ENCODE results near the gene TECPR2.
"Not testable (repeated sequence)": the region's sequence is repeated elsewhere in the genome, so short reads cannot be mapped to it uniquely, and the experiment has no call there.

Gene TECPR2, protein sequence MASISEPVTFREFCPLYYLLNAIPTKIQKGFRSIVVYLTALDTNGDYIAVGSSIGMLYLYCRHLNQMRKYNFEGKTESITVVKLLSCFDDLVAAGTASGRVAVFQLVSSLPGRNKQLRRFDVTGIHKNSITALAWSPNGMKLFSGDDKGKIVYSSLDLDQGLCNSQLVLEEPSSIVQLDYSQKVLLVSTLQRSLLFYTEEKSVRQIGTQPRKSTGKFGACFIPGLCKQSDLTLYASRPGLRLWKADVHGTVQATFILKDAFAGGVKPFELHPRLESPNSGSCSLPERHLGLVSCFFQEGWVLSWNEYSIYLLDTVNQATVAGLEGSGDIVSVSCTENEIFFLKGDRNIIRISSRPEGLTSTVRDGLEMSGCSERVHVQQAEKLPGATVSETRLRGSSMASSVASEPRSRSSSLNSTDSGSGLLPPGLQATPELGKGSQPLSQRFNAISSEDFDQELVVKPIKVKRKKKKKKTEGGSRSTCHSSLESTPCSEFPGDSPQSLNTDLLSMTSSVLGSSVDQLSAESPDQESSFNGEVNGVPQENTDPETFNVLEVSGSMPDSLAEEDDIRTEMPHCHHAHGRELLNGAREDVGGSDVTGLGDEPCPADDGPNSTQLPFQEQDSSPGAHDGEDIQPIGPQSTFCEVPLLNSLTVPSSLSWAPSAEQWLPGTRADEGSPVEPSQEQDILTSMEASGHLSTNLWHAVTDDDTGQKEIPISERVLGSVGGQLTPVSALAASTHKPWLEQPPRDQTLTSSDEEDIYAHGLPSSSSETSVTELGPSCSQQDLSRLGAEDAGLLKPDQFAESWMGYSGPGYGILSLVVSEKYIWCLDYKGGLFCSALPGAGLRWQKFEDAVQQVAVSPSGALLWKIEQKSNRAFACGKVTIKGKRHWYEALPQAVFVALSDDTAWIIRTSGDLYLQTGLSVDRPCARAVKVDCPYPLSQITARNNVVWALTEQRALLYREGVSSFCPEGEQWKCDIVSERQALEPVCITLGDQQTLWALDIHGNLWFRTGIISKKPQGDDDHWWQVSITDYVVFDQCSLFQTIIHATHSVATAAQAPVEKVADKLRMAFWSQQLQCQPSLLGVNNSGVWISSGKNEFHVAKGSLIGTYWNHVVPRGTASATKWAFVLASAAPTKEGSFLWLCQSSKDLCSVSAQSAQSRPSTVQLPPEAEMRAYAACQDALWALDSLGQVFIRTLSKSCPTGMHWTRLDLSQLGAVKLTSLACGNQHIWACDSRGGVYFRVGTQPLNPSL (N-terminal part only)

DNA sequence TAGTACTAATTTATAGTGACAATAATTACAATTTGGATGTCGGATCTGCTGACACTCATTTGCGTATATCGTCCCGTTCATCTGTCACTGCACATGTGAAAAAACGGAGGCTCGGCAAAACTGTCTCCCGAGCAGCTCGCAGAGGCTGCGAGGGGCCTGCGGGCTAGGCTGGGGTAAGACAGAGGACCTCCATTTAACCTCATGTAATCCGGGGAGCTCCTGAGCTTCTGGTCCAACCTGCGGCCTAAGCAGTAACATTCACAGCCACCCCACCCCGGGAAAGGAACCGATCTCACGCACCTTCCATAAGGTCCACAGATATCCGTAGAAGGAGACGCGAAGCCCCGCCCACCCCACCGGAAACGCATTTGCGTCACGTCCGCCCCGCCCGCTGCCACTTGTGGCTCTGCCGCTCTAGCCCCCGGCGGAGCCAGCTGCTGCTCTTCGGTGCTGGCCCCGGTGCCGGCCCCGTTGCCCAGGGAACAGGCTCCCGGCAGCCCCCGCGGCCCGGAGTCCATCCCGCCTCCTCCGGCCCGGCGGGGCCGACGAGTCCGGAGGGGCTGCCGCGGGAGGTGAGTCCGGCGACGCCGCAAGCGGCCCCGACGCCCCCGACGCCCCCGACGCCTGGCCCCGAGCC is at the start of gene TECPR2, which contains the start of gene CINP:
TECPR2 (plus strand) TSS at position 397 of the 637 bp plus-strand sequence. CDS start 13,781 bp downstream, outside the sequence.
CINP (minus strand) TSS at position 346 of the 637 bp plus-strand sequence; CDS start at position 307, 39 bp downstream.
- DNase-seq (ENCODE audit: low read depth in 3 of 3): peak; percentile 94 to 97 (median 95)

DNA sequence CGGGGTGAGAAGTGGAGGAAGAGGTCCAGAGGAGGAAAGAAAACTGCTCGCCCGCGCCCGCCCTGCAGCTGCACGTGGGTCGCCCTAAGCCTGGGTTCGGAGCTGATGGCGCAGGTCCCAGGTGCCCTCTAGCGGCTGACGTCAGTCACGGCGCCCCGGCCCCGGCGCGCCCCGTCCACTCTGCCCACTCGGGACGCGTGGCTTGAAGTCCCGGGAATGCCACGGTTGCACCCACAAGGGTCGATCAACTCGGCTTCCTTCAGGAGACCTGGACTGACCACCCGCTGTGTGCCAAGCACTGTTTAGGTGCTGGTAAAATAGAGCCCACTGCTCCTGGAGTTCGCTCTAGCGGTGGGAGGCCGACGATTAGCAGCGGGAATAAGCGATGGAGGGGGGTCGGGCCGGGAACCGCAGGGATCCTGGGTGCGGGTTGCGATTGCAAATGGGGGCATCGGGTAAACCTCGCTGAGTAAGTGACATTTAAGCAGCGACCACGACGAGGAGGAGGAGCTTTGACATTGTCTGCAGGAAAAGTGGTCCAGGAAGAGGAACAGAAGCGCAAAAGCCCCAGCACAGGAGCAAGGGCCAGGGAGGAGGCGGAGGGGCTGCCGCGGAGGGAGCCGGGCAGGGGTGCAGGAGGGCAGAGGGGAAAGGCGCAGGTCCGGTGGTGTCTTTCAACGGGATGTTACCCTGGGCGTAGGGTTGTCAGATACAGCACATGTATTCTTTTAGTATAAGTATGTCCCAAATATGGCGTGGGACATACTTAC is 48.3 kb upstream of the TECPR2 start:
- peak; percentile 56 to 73 (median 68) for DNase-seq (ENCODE audit: low read depth in 3 of 3)

DNA sequence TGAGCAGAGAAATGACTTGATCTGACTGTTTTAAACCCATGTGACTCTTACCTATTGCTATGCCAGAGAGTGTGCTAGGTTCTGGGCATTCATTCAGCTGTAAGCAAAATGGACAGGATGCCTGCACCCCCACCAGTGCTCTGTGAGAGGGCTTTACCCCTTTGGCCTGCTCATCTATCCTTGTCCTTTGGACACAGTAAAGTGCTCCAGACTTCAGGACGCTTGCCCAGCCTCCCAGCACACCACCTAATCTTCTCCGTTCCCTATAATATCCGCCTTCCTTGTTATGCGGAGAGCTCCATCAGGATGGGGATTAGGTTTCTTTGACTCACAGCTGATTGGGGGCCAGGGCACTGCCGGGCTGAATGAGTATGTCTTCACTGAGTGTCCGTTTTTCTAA is 47.6 kb upstream of the TECPR2 start:
- no peak for DNase-seq (ENCODE audit: low read depth in 3 of 3)

DNA sequence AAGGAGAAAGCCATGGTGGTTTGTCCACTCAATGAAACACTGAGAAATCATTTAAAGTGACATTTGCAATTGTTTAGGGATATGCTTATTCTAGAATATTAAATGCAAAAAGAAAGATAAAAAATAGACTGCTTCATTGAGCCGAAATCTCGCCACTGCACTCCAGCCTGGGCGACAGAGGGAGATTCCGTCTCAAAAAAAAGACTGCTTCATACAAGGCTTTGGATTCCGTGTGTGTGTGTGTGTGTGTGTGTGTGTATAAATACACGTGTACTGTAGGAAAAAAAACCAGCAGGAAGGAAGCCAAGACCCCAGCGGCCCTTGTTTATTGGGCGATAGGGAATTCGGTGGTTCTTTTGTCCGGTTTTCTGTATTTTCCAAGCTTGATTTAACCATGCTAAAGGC is 46.4 kb upstream of the TECPR2 start:
- no peak for DNase-seq (ENCODE audit: low read depth in 3 of 3)

DNA sequence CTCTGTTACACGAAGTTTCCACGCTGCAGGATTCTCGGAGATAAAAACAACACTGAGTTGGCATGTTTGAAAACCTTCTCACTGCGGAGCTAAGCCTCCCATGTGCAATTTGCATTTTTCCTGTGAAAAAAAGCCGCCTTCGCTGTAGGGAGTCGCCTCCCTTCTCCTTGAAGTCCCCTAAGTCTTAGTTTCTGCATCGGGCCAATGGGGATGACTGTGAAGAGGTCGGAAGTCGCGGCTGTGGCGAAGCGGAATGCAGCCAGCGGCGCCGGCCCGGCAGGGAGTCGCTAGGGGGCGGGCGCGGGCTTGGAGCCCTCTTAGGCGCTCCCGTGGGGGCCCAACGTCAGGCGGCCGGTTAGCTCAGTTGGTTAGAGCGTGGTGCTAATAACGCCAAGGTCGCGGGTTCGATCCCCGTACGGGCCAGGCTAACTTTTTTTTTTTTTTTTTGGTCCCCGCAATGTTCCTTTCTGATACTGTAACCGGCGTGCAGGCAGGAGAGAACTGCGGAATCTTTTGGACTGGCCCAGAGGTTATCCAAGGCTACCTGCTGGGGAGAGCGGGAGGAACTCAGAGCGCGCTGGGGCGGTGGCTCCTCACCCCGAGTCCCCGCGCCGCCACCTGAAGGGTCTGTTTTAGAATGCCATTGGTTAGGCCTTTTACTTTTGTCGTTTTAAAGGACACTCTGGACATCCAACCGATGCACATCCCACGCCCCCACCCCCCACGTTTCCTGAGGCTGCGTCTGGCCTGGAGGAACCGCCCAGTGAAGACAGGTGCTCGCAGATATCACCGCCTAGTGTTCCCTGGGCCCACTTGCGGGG is 45.8 kb upstream of the TECPR2 start:
- peak; percentile 87 to 95 (median 92) for DNase-seq (ENCODE audit: low read depth in 3 of 3)

DNA sequence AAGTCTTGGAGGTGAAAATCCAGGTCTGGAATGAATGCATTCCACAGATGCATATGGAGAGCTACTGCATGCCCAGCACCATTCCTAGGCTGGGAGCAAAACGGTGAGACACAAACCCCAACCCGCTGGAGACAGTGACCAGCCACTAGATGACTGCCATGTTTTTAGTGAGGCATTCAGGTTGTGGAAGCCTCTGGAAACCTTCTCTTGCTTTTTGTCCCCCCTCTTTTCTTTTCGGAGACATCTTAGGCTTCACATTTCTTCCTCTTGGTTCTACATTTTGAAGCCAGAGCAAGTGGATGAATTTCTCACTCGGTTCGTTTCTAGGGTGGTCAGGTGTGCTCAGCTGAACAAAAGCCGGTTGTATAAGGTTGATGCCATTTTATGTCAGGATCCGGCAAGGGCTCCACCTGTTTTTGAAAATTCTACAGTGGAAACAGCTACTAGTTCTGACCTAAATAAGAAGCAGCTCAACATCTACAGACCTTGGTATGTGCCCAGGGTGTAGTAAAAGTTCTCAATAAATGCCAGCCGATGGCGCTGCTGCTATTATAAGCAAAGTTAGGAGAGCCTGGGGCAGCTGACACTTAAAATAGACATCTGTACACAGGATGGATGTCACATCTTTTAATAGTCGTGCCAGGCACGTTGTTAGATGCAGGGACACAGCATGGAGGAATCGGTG is 45.0 kb upstream of the TECPR2 start:
- no peak for DNase-seq (ENCODE audit: low read depth in 3 of 3)

DNA sequence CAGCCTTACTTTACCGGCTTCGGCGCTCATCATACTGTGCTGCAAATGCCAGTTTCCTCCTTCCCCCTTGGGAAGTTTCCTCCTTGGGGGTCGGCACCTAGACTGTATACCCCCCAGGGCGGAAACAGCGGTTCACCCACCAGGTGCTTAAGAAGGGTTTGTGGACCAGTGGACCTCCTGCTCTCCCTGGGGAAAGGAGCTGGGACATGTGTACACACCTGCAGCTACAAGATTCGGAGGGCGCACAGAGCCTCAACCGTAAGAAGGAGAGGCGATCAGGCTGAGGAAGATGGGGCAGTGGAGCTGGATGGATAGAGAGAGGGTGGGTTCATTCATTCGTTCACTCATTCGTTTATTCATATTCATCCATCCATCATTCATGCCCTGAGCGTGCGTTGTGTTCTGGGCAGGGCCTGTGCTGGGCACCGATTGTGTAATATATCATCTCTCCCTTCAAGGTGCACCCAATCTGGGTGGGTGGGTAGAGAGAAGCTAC is 43.9 kb upstream of the TECPR2 start:
- no peak for DNase-seq (ENCODE audit: low read depth in 3 of 3)

DNA sequence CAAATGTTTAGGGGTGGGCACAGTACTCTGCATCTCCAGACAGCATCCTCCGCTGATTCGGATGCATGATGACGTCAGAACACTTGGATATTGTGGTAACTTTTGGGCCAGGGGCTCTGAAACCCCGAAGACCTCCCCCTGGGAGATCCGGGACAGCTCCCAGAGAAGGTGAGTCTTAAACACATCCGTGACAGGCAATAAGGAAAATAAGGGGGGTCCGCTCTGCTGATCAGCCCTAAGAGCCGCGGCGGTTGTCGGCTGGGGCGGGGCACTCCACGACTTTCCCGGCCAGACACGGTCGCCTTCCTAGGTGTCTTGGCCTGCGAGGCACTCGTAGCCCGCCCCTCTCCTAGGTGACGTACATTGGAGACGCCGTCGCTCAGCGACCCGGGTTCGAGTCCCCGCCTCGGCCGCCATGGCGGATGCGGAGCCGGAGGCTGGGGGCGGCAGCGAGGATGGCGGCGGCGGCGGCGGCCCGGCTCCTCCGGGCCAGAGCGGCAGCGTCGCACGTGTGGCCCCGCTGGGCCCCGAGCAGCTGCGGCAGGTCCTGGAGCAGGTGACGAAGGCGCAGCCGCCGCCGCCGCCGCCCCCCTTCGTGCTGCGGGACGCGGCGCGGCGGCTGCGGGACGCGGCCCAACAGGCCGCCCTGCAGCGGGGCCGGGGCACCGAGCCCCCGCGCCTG is 43.2 kb upstream of the TECPR2 start, which contains the start of gene ZNF839:
ZNF839 (plus strand) TSS at position 396 of the 682 bp plus-strand sequence; CDS start at position 416, 20 bp downstream.
- DNase-seq (ENCODE audit: low read depth in 3 of 3): peak; percentile 89 to 95 (median 91)

DNA sequence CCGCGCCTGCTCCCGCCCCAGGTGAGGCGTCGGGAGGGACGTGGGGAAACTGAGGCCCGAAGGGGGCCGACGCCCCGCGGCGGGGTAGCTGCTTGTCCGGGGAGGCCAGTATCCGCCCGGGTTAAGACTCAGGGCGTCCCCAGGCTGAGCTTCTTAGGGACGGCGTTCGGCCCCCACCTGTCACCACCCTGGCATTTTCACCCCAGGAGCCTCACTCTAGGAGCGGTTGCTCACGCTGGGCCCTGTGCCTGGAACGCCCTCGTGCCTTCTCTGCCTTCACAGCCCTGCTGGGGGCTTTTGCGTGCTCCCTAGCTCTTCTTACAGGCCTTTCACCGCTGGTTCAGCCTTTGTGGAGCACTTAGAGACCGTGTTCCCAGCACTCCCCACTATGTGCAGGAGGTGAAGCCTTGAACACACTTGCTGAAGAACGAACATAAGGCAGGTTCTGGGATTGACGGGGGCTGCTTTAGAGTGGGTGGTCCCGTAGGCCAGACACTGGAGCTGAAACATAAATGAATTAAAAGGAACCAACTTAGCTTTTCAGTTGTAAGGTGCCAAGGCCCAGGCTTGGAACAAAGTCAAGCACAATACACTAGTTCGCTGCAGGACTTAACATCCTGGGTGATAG is 42.6 kb upstream of the TECPR2 start:
- DNase-seq (ENCODE audit: low read depth in 3 of 3): no peak

DNA sequence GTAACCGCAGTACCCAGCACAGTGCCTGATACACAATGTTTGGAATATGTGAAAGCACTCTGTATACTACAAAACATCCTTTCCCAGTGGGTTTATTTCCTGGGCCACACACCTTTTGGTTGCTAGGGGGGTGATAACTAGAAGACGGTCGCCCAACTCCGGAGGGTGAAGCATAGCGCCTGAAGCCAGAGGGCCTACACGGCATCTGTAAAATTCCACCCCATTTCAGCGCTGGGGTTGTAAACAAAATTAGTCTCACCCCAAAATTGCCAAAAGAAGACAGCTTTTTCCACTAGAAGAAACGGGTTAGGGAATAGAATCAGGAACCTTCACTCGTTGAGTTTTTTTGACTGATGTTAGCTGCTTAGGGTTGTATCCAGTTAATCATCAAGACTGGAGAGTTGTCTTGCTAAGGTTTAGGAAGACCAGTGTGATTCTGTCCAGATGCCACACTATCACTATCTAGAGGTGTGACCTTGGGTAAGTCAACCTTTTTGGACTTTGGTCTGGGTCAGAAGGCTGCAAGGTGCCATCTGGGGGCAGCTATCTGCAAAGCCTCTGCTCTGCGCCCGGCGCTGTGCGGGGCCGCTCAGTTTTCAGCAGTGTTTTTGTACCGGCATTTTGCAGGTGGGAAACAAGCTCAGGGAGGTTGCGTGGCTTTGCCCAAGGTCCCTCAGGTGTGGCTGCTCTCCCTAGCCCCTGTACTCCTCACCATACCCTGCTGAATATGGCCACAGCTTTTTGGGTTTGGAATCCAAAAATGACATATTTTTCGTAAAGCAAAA is 41.9 kb upstream of the TECPR2 start:
- no peak for DNase-seq (ENCODE audit: low read depth in 3 of 3)

DNA sequence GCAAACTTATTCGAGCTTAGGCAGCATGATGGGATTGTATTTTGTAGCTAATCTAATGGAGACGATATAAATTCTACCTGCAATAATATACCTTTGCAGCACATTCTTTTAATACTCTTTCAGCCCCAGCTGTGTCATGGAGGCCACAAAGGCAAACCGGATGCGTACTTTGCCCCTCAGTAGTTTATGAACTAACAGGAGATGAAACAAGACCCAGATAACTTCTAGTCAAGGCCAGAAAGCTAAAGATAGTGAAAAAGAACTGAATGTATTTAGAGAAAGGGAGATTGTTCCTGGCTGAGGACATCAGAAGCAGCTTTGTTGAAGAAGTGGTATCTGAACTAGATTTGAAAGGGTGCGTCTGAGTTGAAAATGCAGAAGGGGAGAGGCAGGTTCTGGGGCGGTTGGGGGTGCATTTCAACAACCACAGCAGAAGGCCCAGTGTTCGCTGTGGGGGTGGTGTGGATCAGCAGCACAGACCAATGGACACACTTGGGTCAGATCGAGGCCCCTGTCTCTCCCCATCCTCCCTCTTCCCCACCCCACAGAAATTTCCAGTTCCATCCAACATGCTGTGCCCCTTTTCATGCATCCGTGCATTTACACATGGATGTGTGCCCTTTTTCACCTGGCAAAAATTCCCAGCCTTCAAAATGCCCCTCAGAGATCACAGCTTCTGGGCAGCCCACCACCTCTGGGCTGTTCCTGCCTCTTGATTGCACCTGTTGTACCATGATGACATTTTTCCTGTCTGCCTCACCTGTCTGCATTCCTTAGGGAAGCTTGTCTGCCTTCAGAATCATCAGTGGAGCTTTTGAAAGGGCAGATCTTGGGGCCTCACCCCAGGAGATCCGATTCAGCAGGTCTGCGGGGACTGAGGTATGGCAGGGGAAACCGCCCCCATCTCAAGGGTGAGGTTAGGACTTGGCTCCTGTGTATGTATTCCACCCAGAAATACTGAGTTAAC is 41.0 kb upstream of the TECPR2 start:
- DNase-seq (ENCODE audit: low read depth in 3 of 3): no peak

DNA sequence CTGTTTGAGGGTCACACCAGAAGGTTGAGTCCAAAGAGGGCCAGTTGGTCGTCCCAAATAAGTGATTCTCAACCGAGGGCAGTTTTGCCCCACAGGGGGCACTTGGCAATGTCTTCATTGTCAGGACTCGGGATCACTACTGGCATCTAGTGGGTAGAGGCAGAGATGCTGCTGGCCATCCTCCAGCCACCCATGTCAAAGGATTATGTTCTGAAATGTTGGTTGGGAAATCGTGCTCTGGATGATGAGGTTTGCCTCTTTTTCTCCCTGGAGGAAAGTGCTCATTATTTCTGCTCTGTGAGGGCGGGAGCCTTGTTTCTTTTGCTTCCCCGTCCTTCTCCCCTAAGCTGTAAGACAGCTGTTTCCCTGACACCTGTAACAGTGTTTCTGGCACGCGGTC is 39.6 kb upstream of the TECPR2 start:
- no peak for DNase-seq (ENCODE audit: low read depth in 3 of 3)

DNA sequence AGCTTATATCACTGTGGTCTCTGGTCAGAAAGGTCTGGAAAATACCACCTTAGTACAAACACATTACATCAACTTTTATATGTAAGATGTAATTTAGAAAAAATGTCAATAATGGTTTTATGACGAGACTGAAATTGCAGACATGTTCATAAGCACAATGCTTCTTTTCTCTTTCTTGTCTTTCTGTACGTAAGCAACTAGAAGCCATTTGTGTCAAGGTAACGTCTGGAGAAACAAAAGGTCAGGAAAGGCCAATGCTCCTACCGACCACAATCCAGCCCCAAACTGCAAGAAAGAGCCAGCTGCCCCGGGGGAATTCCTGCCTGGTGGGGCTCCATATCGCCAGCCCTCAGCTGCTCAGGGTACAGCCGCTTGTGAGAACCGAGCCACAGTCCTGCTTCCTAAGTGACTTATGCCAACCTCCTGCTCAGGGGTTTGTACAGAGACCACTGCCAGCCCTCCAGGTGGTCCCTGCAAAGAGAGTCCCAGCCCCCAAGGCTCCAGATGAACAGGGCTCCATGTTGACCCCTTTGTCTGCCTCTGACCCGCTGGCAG is 36.9 kb upstream of the TECPR2 start:
- DNase-seq (ENCODE audit: low read depth in 3 of 3): no peak

DNA sequence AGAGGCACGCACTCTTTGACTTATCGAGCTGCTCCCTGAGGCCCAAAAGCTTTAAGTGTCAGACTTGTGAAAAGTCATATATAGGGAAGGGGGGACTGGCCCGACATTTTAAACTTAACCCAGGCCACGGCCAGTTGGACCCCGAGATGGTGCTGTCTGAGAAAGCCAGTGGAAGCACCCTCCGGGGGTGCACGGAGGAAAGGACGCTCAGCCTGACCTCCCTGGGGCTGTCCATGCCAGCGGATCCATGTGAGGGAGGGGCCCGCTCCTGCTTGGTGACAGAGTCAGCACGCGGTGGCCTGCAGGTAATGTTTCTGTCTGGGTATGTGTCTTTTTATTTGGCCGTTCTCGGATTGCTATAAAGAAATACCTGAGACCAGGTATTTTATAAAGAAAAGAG is 36.2 kb upstream of the TECPR2 start:
- DNase-seq (ENCODE audit: low read depth in 3 of 3): no peak

DNA sequence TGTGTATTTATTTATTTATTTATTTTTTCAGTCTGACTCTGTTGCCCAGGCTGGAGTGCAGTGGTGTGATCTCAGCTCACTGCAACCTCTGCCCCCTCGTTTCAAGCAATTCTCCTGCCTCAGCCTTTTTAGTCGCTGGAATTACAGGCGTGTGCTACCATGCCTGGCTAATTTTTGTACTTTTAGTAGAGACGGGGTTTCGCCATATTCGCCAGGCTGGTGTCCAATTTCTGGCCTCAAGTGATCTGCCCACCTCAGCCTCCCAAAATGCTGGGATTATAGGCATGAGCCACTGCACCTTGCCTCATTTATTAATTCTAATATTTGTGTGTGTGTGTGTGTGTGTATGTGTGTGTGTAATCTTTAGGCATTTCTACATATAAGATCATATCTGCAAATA is 33.4 kb upstream of the TECPR2 start:
- DNase-seq (ENCODE audit: low read depth in 3 of 3): not testable (repeated sequence)

Measured in stimulated activated CD4-positive, alpha-beta T cell treated with anti-CD3 and anti-CD28 coated beads, TNF-alpha, amount 100 ng/mL, for 48 hours (primary cell).